Gastroesophageal sphincter (tissue), 4 donors: ENCODE results near the gene METTL24. TPM values are rescaled to one million over a fixed set of nuclear protein-coding genes. Genes with fewer than 3 reads are reported as not detected.
A peak's percentile ranks its signal among the peaks of the same experiment; 100 is the strongest.

ENCODE experiments used
- ATAC-seq: fragments of 150-250 bp; one replicate; pipeline ENCODE4 v1.9.1; 2016; ENCODE audit warnings: mild to moderate bottlenecking, moderate library complexity
- H3K27ac ChIP-seq, 4 donors: fragments of 200-600 bp; sonication (generic) in 3 of 4; 1 replicate in 3 of 4; 2 replicates in 1 of 4; pipeline ENCODE4 v1.5.1; 2016 to 2019
- H3K27me3 ChIP-seq: fragments of 200-600 bp; sonication (generic); one replicate; pipeline ENCODE4 v1.5.1; 2019
- H3K36me3 ChIP-seq, 2 donors: fragments of 200-600 bp; sonication (generic); one replicate each; pipeline ENCODE4 v1.5.1; 2019; ENCODE audit warnings: control low read depth in 1 of 2
- H3K4me1 ChIP-seq, 3 donors: fragments of 200-600 bp; sonication (generic); 1 replicate in 2 of 3; 2 replicates in 1 of 3; pipeline ENCODE4 v1.5.1; 2016 to 2019; ENCODE audit warnings: control low read depth in 2 of 3
- H3K4me3 ChIP-seq, 2 donors: fragments of 200-600 bp; sonication (generic); one replicate each; pipeline ENCODE4 v1.5.1; 2019; ENCODE audit warnings: mild to moderate bottlenecking in 1 of 2, moderate library complexity in 1 of 2
- H3K9me3 ChIP-seq, 3 donors: fragments of 200-600 bp; sonication (generic); one replicate each; pipeline ENCODE4 v1.5.1; 2017 to 2019; ENCODE audit warnings: control low read depth in 2 of 3
- CTCF ChIP-seq, 4 experiments: fragments of 200-600 bp in 2 of 4; fragments of 450-650 bp in 2 of 4; sonication (generic) in 1 of 4; IDR thresholded peaks; one replicate each; pipeline ENCODE4 v1.5.1; 2017 to 2019; ENCODE audit warnings: antibody characterized with exemption in 4 of 4, mild to moderate bottlenecking in 2 of 4, moderate library complexity in 2 of 4
- EP300 ChIP-seq: sonication (generic); formaldehyde crosslinking; IDR thresholded peaks from one replicate; pipeline ENCODE4 v1.6.1; 2017; ENCODE audit warnings: antibody characterized with exemption, mild to moderate bottlenecking
- POLR2A ChIP-seq, 2 donors: fragments of 450-650 bp; IDR thresholded peaks; one replicate each; pipeline ENCODE4 v1.6.1; 2017; ENCODE audit warnings: antibody characterized with exemption in 2 of 2, mild to moderate bottlenecking in 2 of 2, moderate library complexity in 1 of 2
- POLR2AphosphoS5 ChIP-seq: sonication (generic); formaldehyde crosslinking; IDR thresholded peaks from one replicate; pipeline ENCODE4 v1.6.1; 2017; ENCODE audit warnings: antibody characterized with exemption
- WGBS, 2 donors: methylation state at CpG; one replicate each; pipeline ENCODE4 v1.1.5; 2018; ENCODE audit warnings: low coverage in 1 of 2; 5-methylcytosine and 5-hydroxymethylcytosine counted together
- total RNA-seq, 4 donors: library from RNA; depleted of rRNA; stranded (reverse); fragments of >200 nt; gene quantifications; one replicate each; pipeline ENCODE4 v1.1.0, GENCODE V29; 2016

The METTL24 gene
- total RNA-seq, 4 donors from 2014 or later: 18.6 to 33.6 (median 24.4) TPM

GRCh38 chr6:110390404-110390803 is 32.3 kb upstream of the METTL24 start:
- Histone ChIP-seq H3K27me3 (no peaks in the 10 kb centered on the region), H3K4me1 (peaks cover 0 to 20% (median 0%) of the 10 kb centered on the region in 3 donors), H3K36me3 (no peaks in the 10 kb centered on the region), H3K27ac (peak overlapping the region in 2 of 4 donors; percentile 26 to 40), H3K9me3 (no peaks in the 10 kb centered on the region), H3K4me3 (no peak overlapping the region)
- no peak for ATAC-seq
- WGBS, 2 donors: 27 to 56% methylated on average over 2 of the region's 2 CpGs
- TF ChIP-seq EP300 (no peak), CTCF (IDR thresholded peaks at IDR 0.05) (no peak), POLR2AphosphoS5 (no peak), POLR2A (IDR thresholded peaks at IDR 0.05) (no peak)

GRCh38 chr6:110389689-110390382 is 31.7 kb upstream of the METTL24 start:
- TF ChIP-seq EP300 (no peak), POLR2AphosphoS5 (no peak), CTCF (IDR thresholded peaks at IDR 0.05) (no peak), POLR2A (IDR thresholded peaks at IDR 0.05) (no peak)
- peaks cover 0 to 14% (median 0%) of the 10 kb centered on the region in 3 donors for H3K4me1 ChIP-seq
- H3K27ac ChIP-seq: peak overlapping the region in 2 of 4 donors; percentile 26 to 40
- WGBS, 2 donors: 56% methylated on average over 2 of the region's 4 CpGs; no CpG with 5 or more reads in 1 of the 2 donors
- no peak for ATAC-seq
- no peaks in the 10 kb centered on the region for H3K36me3 ChIP-seq
- no peaks in the 10 kb centered on the region for H3K9me3 ChIP-seq
- H3K27me3 ChIP-seq: no peaks in the 10 kb centered on the region
- no peak overlapping the region for H3K4me3 ChIP-seq

GRCh38 chr6:110387986-110388385 is 29.8 kb upstream of the METTL24 start:
- ATAC-seq: no peak
- H3K4me1 ChIP-seq: peaks cover 0 to 13% (median 0%) of the 10 kb centered on the region in 3 donors
- H3K36me3 ChIP-seq: no peaks in the 10 kb centered on the region
- WGBS, 2 donors: 76 to 77% methylated on average over 2 of the region's 2 CpGs
- H3K4me3 ChIP-seq: no peak overlapping the region
- no peak for TF ChIP-seq EP300
- no peak for TF ChIP-seq POLR2AphosphoS5
- no peak for TF ChIP-seq CTCF (IDR thresholded peaks at IDR 0.05)
- no peak for TF ChIP-seq POLR2A (IDR thresholded peaks at IDR 0.05)
- H3K9me3 ChIP-seq: no peaks in the 10 kb centered on the region
- H3K27me3 ChIP-seq: no peaks in the 10 kb centered on the region
- no peak overlapping the region for H3K27ac ChIP-seq

- no peak for ATAC-seq
- no peak overlapping the region for H3K4me3 ChIP-seq
- H3K4me1 ChIP-seq: peaks cover 0 to 10% (median 0%) of the 10 kb centered on the region in 3 donors
- H3K27ac ChIP-seq: no peak overlapping the region
- 86 to 100% methylated on average over 1 of the region's 1 CpG for WGBS, 2 donors
- no peaks in the 10 kb centered on the region for H3K36me3 ChIP-seq
- no peaks in the 10 kb centered on the region for H3K27me3 ChIP-seq
- no peaks in the 10 kb centered on the region for H3K9me3 ChIP-seq
- TF ChIP-seq CTCF (IDR thresholded peaks at IDR 0.05) (no peak), EP300 (no peak), POLR2AphosphoS5 (no peak), POLR2A (IDR thresholded peaks at IDR 0.05) (no peak)
These were observed 27.3 kb upstream of the METTL24 start for GRCh38 chr6:110385458-110385863.

- no peaks in the 10 kb centered on the region for H3K4me1 ChIP-seq
- H3K27ac ChIP-seq: no peak overlapping the region
- no peaks in the 10 kb centered on the region for H3K9me3 ChIP-seq
- H3K36me3 ChIP-seq: no peaks in the 10 kb centered on the region
- no peak for ATAC-seq
- TF ChIP-seq POLR2A (IDR thresholded peaks at IDR 0.05) (no peak), POLR2AphosphoS5 (no peak), CTCF (IDR thresholded peaks at IDR 0.05) (no peak), EP300 (no peak)
- 83% methylated on average over 2 of the region's 9 CpGs; no CpG with 5 or more reads in 1 of the 2 donors for WGBS, 2 donors
- no peaks in the 10 kb centered on the region for H3K27me3 ChIP-seq
- H3K4me3 ChIP-seq: no peak overlapping the region
These were observed 20.4 kb upstream of the METTL24 start for GRCh38 chr6:110378552-110378951.
